Renal cortex interstitium (tissue), 15 donors: ENCODE results near the gene MRE11. TPM values are rescaled to one million over a fixed set of nuclear protein-coding genes. Genes with fewer than 3 reads are reported as not detected.

Experiments
- DNase-seq, 11 donors: peaks; one replicate each; pipeline ENCODE4 v3.0.0-alpha.2; 2013; ENCODE audit warnings: low read depth in 9 of 11, low spot score in 4 of 11; ENCODE audit errors: extremely low read depth in 1 of 11
- long read RNA-seq, 16 experiments: transcript quantifications; one replicate each; lab custom pipeline, GENCODE V29; 2026
- polyA plus RNA-seq, 3 donors: library from polyadenylated mRNA; unstranded; fragments of 120-200 nt; gene quantifications; one replicate each; pipeline ENCODE4 v1.2.1, GENCODE V29; 2013; ENCODE audit not compliant: insufficient read length in 3 of 3

Gene MRE11
- polyA plus RNA-seq = 10 to 100 TPM; 26.8 to 32.6 (median 28.3) TPM
- long read RNA-seq, donor 1, full-length matches to known transcripts = 1 of 1 reads
- long read RNA-seq, donor 1, partial matches to known transcripts = 0 of 1 reads
- long read RNA-seq, donor 1, other reads (novel, unspliced or antisense) = 0 of 1 reads
- long read RNA-seq, donor 2, full-length matches to known transcripts = 1 of 1 reads
- long read RNA-seq, donor 2, partial matches to known transcripts = 0 of 1 reads
- long read RNA-seq, donor 2, other reads (novel, unspliced or antisense) = 0 of 1 reads
- long read RNA-seq, donor 3, full-length matches to known transcripts = 2 of 8 reads
- long read RNA-seq, donor 3, partial matches to known transcripts = 6 of 8 reads
- long read RNA-seq, donor 3, other reads (novel, unspliced or antisense) = 0 of 8 reads
- long read RNA-seq, donor 4, full-length matches to known transcripts = 1 of 1 reads
- long read RNA-seq, donor 4, partial matches to known transcripts = 0 of 1 reads
- long read RNA-seq, donor 4, other reads (novel, unspliced or antisense) = 0 of 1 reads
- long read RNA-seq, donor 5 = 0 reads
- long read RNA-seq, donor 6 = 0 reads
- long read RNA-seq, donor 7, full-length matches to known transcripts = 1 of 1 reads
- long read RNA-seq, donor 7, partial matches to known transcripts = 0 of 1 reads
- long read RNA-seq, donor 7, other reads (novel, unspliced or antisense) = 0 of 1 reads
- long read RNA-seq, donor 8, full-length matches to known transcripts = 2 of 7 reads
- long read RNA-seq, donor 8, partial matches to known transcripts = 5 of 7 reads
- long read RNA-seq, donor 8, other reads (novel, unspliced or antisense) = 0 of 7 reads
- long read RNA-seq, donor 9, full-length matches to known transcripts = 2 of 2 reads
- long read RNA-seq, donor 9, partial matches to known transcripts = 0 of 2 reads
- long read RNA-seq, donor 9, other reads (novel, unspliced or antisense) = 0 of 2 reads
- long read RNA-seq, donor 10 = 0 reads
- long read RNA-seq, donor 11 = 0 reads
- long read RNA-seq, donor 12 = 0 reads
- long read RNA-seq, donor 13 = 0 reads
- long read RNA-seq, donor 14, full-length matches to known transcripts = 1 of 1 reads
- long read RNA-seq, donor 14, partial matches to known transcripts = 0 of 1 reads
- long read RNA-seq, donor 14, other reads (novel, unspliced or antisense) = 0 of 1 reads
- long read RNA-seq, donor 15 = 0 reads
- long read RNA-seq, donor 16, full-length matches to known transcripts = 2 of 7 reads
- long read RNA-seq, donor 16, partial matches to known transcripts = 0 of 7 reads
- long read RNA-seq, donor 16, other reads (novel, unspliced or antisense) = 5 of 7 reads

GRCh38 chr11:94493281-94494125 is at the start of gene MRE11, which contains the start of gene ANKRD49:
TSS of gene MRE11 (minus strand) at chr11:94493844. CDS start at chr11:94492801, 1,043 bp downstream.
TSS of gene ANKRD49 (plus strand) at chr11:94493984. CDS start at chr11:94496694, 2,710 bp downstream.
- DNase-seq = peak; percentile 94 to 98 (median 97)

- DNase-seq = no peak
Measured at GRCh38 chr11:94539420-94539819, 45.8 kb upstream of the MRE11 start.

DNA sequence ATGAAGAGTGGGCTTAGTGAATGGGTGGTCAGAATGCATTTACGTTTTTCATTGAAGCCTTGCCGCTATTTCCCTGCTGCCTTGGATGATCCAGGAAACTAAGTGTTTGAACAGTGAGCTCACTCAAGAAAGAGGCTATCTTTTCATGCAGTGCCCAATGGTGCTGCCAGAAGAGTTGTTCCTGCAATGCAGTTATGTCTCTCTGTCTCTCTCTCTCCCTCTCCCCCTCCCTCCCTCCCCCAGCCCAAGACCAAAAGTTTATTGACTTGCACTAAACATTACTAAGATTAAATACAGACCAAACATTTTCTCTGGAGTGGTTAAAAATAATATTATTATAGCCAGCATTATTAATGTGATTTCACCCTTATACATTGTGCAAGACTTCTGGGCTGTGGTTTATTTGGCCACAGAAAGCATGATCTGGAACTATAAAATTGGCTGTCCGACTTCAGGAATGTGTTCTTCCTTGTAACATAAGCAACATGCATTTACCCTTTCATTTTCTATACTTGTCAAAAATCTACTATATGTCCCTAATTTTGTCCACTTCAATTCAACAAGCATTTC is 43.5 kb upstream of the MRE11 start:
- no peak for DNase-seq

- no peak for DNase-seq
Measured at GRCh38 chr11:94536386-94536785, 42.7 kb upstream of the MRE11 start.

DNA sequence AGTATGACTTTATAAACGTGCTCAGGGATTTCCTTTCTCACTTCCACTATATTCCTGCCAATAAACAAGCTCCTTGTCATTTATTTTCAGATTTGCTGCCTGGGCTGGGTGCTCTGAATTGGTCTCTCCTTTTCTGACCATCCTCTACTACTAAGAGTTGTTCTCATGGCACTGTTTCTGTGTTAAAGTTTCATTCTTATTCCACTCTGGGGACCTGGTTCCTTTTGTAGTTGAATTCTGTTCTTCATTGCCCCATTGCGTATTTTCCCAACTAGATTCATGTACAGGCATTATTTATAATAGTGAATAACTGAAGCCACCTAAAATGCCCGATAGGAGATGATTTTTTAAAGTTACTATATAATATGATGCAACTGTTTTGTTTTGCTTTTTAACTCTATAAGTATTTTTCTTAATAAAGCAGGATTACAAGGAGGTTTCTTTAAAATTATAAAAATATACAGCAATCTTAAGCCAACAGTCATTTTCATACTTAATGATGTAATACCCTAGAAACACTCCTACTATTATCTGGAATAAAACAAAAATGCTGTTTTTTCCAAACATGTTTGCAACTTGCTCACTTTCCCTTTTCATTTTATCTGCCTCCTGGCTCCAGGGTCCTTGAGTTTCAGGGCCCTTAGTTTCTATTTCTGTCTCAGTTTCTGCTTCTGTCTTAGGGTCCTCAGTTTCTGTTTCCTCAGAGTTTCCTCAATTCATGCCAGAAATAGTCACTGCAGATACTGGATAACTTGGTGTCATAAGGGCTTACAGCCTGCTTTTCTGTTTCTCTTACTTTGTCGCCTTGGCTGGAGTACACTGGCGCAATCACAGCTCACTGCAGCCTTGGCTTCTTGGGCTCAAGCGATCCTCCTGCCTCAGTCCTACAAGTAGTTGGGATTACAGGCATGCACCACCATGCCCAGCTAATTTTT is 40.3 kb upstream of the MRE11 start:
- no peak for DNase-seq

- no peak for DNase-seq
Measured at GRCh38 chr11:94533206-94533605, 39.6 kb upstream of the MRE11 start.

DNA sequence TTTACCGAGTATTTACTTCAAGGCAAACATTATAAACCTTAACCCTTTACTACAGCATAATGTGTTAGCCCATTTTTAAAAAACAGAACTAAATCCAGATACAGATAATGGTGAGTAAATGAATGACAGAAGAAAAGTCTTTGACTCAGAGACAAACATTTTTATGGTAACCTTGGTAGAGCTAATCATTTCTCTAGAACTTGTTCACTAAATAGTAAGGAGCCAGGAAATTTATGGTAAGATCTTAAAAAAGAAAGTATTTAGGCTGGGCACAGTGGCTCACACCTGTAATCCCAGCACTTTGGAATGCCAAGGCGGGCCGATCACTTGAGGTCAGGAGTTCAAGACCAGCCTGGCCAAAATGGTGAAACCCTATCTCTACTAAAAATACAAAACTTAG is 38.6 kb upstream of the MRE11 start:
- no peak for DNase-seq

GRCh38 chr11:94528551-94528950 is 34.9 kb upstream of the MRE11 start:
- no peak for DNase-seq

GRCh38 chr11:94526645-94527438 is 33.2 kb upstream of the MRE11 start:
- no peak for DNase-seq

GRCh38 chr11:94525546-94526324 is 32.1 kb upstream of the MRE11 start:
- peak in 6 of 11 donors; percentile 46 to 87 (median 63) for DNase-seq

DNA sequence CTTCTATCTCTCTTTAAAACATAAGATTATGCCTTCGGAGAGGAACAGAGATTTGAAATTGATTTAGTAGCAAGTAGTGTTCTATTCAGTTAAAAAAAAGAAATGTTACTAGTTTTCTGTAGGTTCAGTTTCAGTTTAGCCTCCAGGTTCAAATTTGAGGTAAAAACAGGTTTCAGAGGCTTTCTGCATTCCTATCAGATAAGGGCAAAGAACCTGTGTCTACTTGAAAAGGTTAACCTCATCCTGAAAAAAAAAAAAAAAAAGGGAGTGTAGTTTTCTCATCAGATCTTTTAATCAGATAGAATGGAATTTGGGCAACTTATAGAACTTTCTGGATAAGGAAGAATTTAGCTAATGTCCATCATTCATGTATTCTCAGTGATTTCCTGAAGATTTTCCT is 30.7 kb upstream of the MRE11 start:
- DNase-seq = no peak

- DNase-seq = no peak
Measured at GRCh38 chr11:94521684-94522083, 28.0 kb upstream of the MRE11 start.

DNA sequence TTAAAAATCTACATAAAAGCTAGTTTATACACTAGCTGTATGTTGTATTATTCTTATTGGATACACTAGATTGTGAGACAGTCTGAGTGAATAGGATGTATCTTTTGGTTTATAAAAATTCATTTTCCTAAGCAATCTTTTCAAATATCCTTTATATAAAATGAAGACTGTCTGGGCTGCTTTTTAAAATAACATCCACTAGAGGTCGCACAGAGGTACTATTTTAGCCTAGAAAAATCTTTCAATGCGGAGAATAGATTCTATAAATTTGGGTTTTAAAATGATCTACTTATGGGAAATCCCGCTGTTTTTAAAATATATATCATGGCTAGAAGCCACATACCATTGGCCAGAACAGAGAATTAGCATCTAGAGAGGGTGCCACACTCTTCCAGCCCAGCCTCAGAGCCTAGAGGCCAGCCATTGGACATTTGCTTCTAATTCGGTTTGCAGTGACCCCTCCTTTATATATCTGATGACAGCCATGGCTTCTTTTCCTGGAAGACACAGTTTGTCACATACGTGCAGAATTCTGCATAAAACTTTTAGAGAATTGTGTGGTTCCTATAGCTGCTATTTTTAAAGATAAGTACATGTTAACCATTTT is 25.9 kb upstream of the MRE11 start:
- DNase-seq = peak in 2 of 11 donors; percentile 13 to 19

DNA sequence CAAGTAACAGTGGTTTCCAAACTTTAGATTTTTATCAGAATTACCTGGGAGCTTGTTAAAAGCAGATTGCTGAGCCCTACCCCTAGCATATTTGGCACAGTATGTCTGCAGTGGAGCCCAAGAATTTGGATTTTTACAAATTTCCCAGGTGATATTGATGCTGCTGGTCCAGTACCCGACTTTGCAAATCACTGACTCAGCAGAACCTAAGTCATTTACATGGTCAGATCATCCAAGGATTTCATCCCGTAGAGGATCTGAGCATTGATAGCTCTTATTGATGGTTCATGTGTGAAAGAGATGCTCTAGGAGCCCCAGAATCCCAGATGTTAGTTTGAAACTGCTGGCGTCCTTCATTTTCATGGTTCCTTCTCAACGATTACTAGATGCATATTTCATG is 24.7 kb upstream of the MRE11 start:
- no peak for DNase-seq

GRCh38 chr11:94516725-94517124 is 23.1 kb upstream of the MRE11 start:
- no peak for DNase-seq
